ENCODE results near the gene SELENOM. TPM values are rescaled to one million over a fixed set of nuclear protein-coding genes. Genes with fewer than 3 reads are reported as not detected.
"Not testable (repeated sequence)": the region's sequence is repeated elsewhere in the genome, so short reads cannot be mapped to it uniquely, and the experiment has no call there.

SELENOM gene
- total RNA-seq, 3 donors from 2014 or later = 22.3 to 286 (median 83.4) TPM

GRCh38 chr22:31119026-31119717 is 11.8 kb upstream of the SELENOM start:
- intact Hi-C loops (cut with DNase I, micrococcal nuclease) = no loop called here
- ATAC-seq = no peak

GRCh38 chr22:31118046-31118820 is 10.9 kb upstream of the SELENOM start:
- intact Hi-C loops (cut with DNase I, micrococcal nuclease) = no loop called here
- H3K4me3 ChIP-seq = no peak overlapping the region
- H3K36me3 ChIP-seq (ENCODE audit: low read depth) = no peaks in the 10 kb centered on the region
- no peak for TF ChIP-seq CTCF (IDR thresholded peaks at IDR 0.05)
- no peaks in the 10 kb centered on the region for H3K9me3 ChIP-seq
- DNase-seq (no peak), ATAC-seq (peak; percentile 2)
- peaks cover 10% of the 10 kb centered on the region for H3K4me1 ChIP-seq (ENCODE audit: low read depth)

More at GRCh38 chr22:31119026-31119717, 11.8 kb upstream of the SELENOM start:
- Histone ChIP-seq H3K4me1 (ENCODE audit: low read depth) (peaks cover 10% of the 10 kb centered on the region), H3K4me3 (no peak overlapping the region), H3K36me3 (ENCODE audit: low read depth) (no peaks in the 10 kb centered on the region), H3K9me3 (no peaks in the 10 kb centered on the region)
- TF ChIP-seq CTCF (IDR thresholded peaks at IDR 0.05) = no peak
- DNase-seq = no peak

- ATAC-seq; DNase-seq; H3K9me3 ChIP-seq; H3K36me3 ChIP-seq (ENCODE audit: low read depth); H3K4me1 ChIP-seq (ENCODE audit: low read depth); intact Hi-C loops (cut with DNase I, micrococcal nuclease); H3K4me3 ChIP-seq: not testable (repeated sequence)
These were observed 5.3 kb upstream of the SELENOM start for GRCh38 chr22:31112547-31113091.

- ATAC-seq (peak; percentile 2), DNase-seq (no peak)
- intact Hi-C loops (cut with DNase I, micrococcal nuclease) = loop anchor here in 1 of 2 donors (5.0 kb wide), 1 partner anchor 39 kb away; no protein-coding TSS in a partner anchor
- Histone ChIP-seq H3K4me3 (no peak overlapping the region), H3K4me1 (ENCODE audit: low read depth) (peaks cover 11% of the 10 kb centered on the region), H3K9me3 (no peaks in the 10 kb centered on the region), H3K36me3 (ENCODE audit: low read depth) (no peaks in the 10 kb centered on the region)
- no peak for TF ChIP-seq CTCF (IDR thresholded peaks at IDR 0.05)
These were observed 488 bp upstream of the SELENOM start for GRCh38 chr22:31107894-31108218.

- peak overlapping the region; percentile 37 for H3K4me3 ChIP-seq
- no peak for TF ChIP-seq CTCF (IDR thresholded peaks at IDR 0.05)
- H3K36me3 ChIP-seq (ENCODE audit: low read depth) = no peaks in the 10 kb centered on the region
- intact Hi-C loops (cut with DNase I, micrococcal nuclease) = loop anchor here in 1 of 2 donors (5.0 kb wide), 1 partner anchor 41 kb away; no protein-coding TSS in a partner anchor
- DNase-seq (peak in 1 of 3 donors; percentile 49), ATAC-seq (peak; percentile 1)
- peaks cover 11% of the 10 kb centered on the region for H3K4me1 ChIP-seq (ENCODE audit: low read depth)
- H3K9me3 ChIP-seq = no peaks in the 10 kb centered on the region
These were observed 614 bp downstream of the SELENOM start for GRCh38 chr22:31106731-31107177.

Measured in mucosa of descending colon (tissue), 3 donors.